Fibroblast of lung (primary cell): ENCODE data around the gene SUCLG1.

Experiments used
- EZH2 ChIP-seq: IDR thresholded peaks from 2 replicates; pipeline ENCODE4 v1.5.1; 2012; ENCODE audit warnings: low read length, control low read depth, mild to moderate bottlenecking; ENCODE audit errors: missing control alignments
- TF ChIP-seq, protein P1 (sequence below), 2 donors: IDR thresholded peaks in 1 of 2; conservative IDR thresholded peaks in 1 of 2; 1 replicate in 1 of 2; 2 replicates in 1 of 2; pipeline ENCODE4 v1.5.1; 2011 to 2012; ENCODE audit warnings: low read length in 2 of 2, control low read depth in 1 of 2, inconsistent platforms in 1 of 2, low read depth in 1 of 2, mild to moderate bottlenecking in 1 of 2

- no peak for TF ChIP-seq EZH2
- TF ChIP-seq, protein P1, sequence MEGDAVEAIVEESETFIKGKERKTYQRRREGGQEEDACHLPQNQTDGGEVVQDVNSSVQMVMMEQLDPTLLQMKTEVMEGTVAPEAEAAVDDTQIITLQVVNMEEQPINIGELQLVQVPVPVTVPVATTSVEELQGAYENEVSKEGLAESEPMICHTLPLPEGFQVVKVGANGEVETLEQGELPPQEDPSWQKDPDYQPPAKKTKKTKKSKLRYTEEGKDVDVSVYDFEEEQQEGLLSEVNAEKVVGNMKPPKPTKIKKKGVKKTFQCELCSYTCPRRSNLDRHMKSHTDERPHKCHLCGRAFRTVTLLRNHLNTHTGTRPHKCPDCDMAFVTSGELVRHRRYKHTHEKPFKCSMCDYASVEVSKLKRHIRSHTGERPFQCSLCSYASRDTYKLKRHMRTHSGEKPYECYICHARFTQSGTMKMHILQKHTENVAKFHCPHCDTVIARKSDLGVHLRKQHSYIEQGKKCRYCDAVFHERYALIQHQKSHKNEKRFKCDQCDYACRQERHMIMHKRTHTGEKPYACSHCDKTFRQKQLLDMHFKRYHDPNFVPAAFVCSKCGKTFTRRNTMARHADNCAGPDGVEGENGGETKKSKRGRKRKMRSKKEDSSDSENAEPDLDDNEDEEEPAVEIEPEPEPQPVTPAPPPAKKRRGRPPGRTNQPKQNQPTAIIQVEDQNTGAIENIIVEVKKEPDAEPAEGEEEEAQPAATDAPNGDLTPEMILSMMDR (conservative IDR thresholded peaks at IDR 0.05 in 1 of 2, IDR thresholded peaks at IDR 0.05 in 1 of 2; ENCODE audit: low read depth in 1 of 2, low read length in 2 of 2) = no peak
Observed at GRCh38 chr2:84460670-84461069, 1.6 kb upstream of the SUCLG1 start.
